SIG-M5 (cell line): ENCODE data around the gene ACSL3.
"Not testable (repeated sequence)": the region's sequence is repeated elsewhere in the genome, so short reads cannot be mapped to it uniquely, and the experiment has no call there.

Experiments used
- DNase-seq: peaks from one replicate; lab custom pipeline; 2025; lab: John Stamatoyannopoulos, UW

Gene ACSL3

GRCh38 chr2:222860740-222861410, at the start of gene ACSL3:
Gene ACSL3, plus strand, starts transcription at chr2:222861036. Its CDS starts 47,737 bp downstream, at chr2:222908773.
- peak; percentile 40 for DNase-seq

GRCh38 chr2:222811828-222812227, 49.0 kb upstream of the ACSL3 start:
- DNase-seq: no peak

- no peak for DNase-seq
These were observed 47.5 kb upstream of the ACSL3 start for GRCh38 chr2:222813177-222813843.

- DNase-seq: no peak
These were observed 41.0 kb upstream of the ACSL3 start for GRCh38 chr2:222819722-222820333.

- no peak for DNase-seq
These were observed 37.5 kb upstream of the ACSL3 start for GRCh38 chr2:222823183-222823930.

- no peak for DNase-seq
These were observed 35.8 kb upstream of the ACSL3 start for GRCh38 chr2:222825031-222825430.

GRCh38 chr2:222827417-222827816, 33.4 kb upstream of the ACSL3 start:
- no peak for DNase-seq

GRCh38 chr2:222828572-222828971, 32.3 kb upstream of the ACSL3 start:
- no peak for DNase-seq

- no peak for DNase-seq
These were observed 30.7 kb upstream of the ACSL3 start for GRCh38 chr2:222830164-222830563.

- no peak for DNase-seq
These were observed 27.4 kb upstream of the ACSL3 start for GRCh38 chr2:222833410-222833809.

- no peak for DNase-seq
These were observed 25.6 kb upstream of the ACSL3 start for GRCh38 chr2:222835143-222835822.

GRCh38 chr2:222835823-222836151, 25.0 kb upstream of the ACSL3 start:
- DNase-seq: no peak

GRCh38 chr2:222837643-222838056, 23.2 kb upstream of the ACSL3 start:
- DNase-seq: no peak

GRCh38 chr2:222840060-222840802, 20.6 kb upstream of the ACSL3 start:
- DNase-seq: no peak

- DNase-seq: no peak
These were observed 18.2 kb upstream of the ACSL3 start for GRCh38 chr2:222842491-222843174.

- DNase-seq: peak; percentile 71
These were observed 16.5 kb upstream of the ACSL3 start for GRCh38 chr2:222844323-222844722.

GRCh38 chr2:222845314-222845713, 15.5 kb upstream of the ACSL3 start:
- not testable (repeated sequence) for DNase-seq

GRCh38 chr2:222846003-222846402, 14.8 kb upstream of the ACSL3 start:
- DNase-seq: no peak

GRCh38 chr2:222848031-222848430, 12.8 kb upstream of the ACSL3 start:
- not testable (repeated sequence) for DNase-seq

GRCh38 chr2:222848862-222849261, 12.0 kb upstream of the ACSL3 start:
- DNase-seq: no peak
